ENCODE measurements around the gene DOC2A. TPM values are rescaled to one million over a fixed set of nuclear protein-coding genes. Genes with fewer than 3 reads are reported as not detected.
"Not testable (repeated sequence)": the region's sequence is repeated elsewhere in the genome, so short reads cannot be mapped to it uniquely, and the experiment has no call there.

DOC2A gene
- total RNA-seq, 1 donor from 2014 or later = 0.52 TPM

DNA sequence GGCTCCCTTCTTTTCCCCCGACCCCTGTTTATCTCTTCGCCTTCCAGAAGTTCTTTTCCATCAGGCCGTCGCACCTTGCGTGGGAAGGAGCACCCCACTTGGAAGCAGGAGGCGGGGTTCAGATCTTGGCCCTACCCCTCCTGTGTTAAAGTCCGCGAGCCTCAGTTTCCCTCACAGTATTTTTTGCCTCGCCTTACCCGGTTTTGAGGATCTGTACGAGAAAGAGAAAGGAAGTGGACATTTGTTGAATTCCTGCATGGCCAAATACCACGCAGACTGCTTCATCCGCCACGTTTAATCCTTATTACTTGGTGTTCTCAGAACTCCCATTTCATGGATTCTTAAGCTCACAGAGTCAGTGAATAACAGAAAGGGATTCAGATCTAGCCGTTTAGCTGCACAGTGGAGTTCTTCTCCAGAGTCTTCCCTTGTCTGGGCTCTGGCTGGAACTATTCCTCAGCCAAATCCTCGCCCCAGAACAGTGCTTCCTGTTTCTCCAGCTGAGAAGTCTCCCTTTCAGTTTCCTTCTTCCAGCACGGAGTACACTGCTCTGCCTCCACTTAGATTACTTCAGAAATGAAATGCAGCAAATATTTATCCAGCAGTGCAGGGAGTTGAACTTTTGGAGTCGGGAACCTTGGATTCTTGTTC is 48.4 kb downstream of the DOC2A start:
- Histone ChIP-seq H3K9ac (ENCODE audit: low read depth in 1 of 3, low read length in 3 of 3) (peak overlapping the region; percentile 77 to 87 (median 85)), H3K36me3 (ENCODE audit: control insufficient read depth in 3 of 3, insufficient read depth in 3 of 3, low read length in 3 of 3) (peaks cover 0 to 6% (median 0%) of the 10 kb centered on the region in 3 donors), H3K4me1 (ENCODE audit: control insufficient read depth in 3 of 3, insufficient read depth in 3 of 3, low read length in 3 of 3) (peaks cover 12 to 19% (median 18%) of the 10 kb centered on the region in 3 donors), H3K27ac (ENCODE audit: low read depth, low read length) (peak overlapping the region; percentile 85), H3K4me3 (ENCODE audit: low read length in 3 of 3) (peak overlapping the region; percentile 89 to 90 (median 89)), H3K9me3 (ENCODE audit: control insufficient read depth in 3 of 3, low read length in 3 of 3) (no peaks in the 10 kb centered on the region), H3K27me3 (ENCODE audit: control insufficient read depth in 3 of 3, insufficient read depth in 3 of 3, low read length in 3 of 3) (no peaks in the 10 kb centered on the region)

DNA sequence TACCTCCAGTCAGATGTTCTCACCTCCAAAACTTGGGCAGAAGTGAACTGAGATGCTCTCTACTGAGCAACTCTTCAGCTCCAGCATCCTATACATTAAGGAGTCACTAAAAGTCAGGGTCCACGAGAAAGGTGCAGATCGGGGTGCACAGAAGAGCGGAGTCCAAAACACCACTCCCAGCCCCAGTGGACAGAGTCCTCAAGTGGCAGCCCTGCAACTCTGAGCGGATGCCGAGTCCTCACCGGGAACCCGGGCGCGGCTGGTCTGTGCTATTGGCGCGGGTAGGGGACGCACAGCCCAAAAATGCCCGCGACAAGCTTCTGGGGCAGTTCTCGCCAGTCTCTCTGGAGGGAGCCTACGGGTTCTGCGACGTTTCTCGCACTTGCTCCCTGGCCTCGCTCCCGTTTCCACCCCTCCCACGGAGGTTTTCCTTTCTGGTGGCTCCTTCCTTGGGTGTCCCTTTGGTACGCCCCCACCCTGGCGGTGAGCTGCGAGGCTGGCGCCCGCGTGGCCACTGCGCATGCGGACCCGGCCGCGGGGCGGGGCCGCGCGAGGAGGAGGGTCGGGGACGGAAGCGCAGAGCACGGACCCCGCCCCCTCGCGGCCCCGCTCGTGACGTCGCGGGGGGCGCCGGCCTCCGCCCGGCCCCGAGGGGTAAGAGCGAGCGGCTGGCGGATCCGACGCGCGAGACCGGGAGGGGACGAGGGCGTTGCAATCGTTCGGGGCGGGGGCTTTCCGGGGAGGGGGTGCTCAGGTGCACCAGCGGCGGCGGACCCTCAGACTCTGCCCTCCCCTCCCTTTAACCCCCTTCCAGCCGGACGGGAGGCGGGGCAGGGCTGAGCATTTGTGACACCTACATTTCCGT is 49.1 kb downstream of the DOC2A start, which contains the start of gene TMEM219:
TSS of gene TMEM219 (plus strand) at position 601 of the 865 bp plus-strand sequence. CDS start 1,065 bp downstream, outside the sequence.
- Histone ChIP-seq H3K9me3 (ENCODE audit: control insufficient read depth in 3 of 3, low read length in 3 of 3) (no peaks in the 10 kb centered on the region), H3K4me3 (ENCODE audit: low read length in 3 of 3) (peak within 1 kb of the TSS; percentile 89 to 90 (median 89)), H3K36me3 (ENCODE audit: control insufficient read depth in 3 of 3, insufficient read depth in 3 of 3, low read length in 3 of 3) (peaks cover 0 to 6% (median 0%) of the 10 kb centered on the region in 3 donors), H3K4me1 (ENCODE audit: control insufficient read depth in 3 of 3, insufficient read depth in 3 of 3, low read length in 3 of 3) (peaks cover 12 to 19% (median 18%) of the 10 kb centered on the region in 3 donors), H3K9ac (ENCODE audit: low read depth in 1 of 3, low read length in 3 of 3) (peak within 1 kb of the TSS; percentile 77 to 87 (median 85)), H3K27me3 (ENCODE audit: control insufficient read depth in 3 of 3, insufficient read depth in 3 of 3, low read length in 3 of 3) (no peaks in the 10 kb centered on the region), H3K27ac (ENCODE audit: low read depth, low read length) (peak within 1 kb of the TSS; percentile 85)

DNA sequence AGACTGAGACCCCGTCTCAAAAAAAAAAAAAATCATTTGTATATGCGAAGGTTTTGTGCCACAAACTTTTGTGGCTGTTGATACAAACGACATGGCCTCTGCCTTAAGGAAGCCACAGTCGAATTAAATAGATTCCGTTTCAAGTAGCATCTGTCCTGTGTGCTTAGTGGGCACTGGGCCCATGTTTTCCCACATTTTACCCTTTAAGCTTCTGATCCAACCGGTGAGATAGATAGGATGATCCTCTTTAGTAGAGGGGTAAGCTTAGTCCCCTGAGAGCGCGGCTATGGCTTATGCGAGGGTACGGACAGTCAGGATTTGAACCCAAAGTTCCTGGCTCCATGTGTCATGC is 49.7 kb downstream of the DOC2A start:
- H3K36me3 ChIP-seq (ENCODE audit: control insufficient read depth in 3 of 3, insufficient read depth in 3 of 3, low read length in 3 of 3) = peaks cover 0 to 6% (median 0%) of the 10 kb centered on the region in 3 donors
- H3K4me1 ChIP-seq (ENCODE audit: control insufficient read depth in 3 of 3, insufficient read depth in 3 of 3, low read length in 3 of 3) = peaks cover 12 to 19% (median 18%) of the 10 kb centered on the region in 3 donors
- no peaks in the 10 kb centered on the region for H3K27me3 ChIP-seq (ENCODE audit: control insufficient read depth in 3 of 3, insufficient read depth in 3 of 3, low read length in 3 of 3)
- peak overlapping the region; percentile 89 to 90 (median 89) for H3K4me3 ChIP-seq (ENCODE audit: low read length in 3 of 3)
- no peaks in the 10 kb centered on the region for H3K9me3 ChIP-seq (ENCODE audit: control insufficient read depth in 3 of 3, low read length in 3 of 3)
- H3K9ac ChIP-seq (ENCODE audit: low read depth in 1 of 3, low read length in 3 of 3) = peak overlapping the region in 2 of 3 donors; percentile 85 to 87
- H3K27ac ChIP-seq (ENCODE audit: low read depth, low read length) = peak overlapping the region; percentile 85

DNA sequence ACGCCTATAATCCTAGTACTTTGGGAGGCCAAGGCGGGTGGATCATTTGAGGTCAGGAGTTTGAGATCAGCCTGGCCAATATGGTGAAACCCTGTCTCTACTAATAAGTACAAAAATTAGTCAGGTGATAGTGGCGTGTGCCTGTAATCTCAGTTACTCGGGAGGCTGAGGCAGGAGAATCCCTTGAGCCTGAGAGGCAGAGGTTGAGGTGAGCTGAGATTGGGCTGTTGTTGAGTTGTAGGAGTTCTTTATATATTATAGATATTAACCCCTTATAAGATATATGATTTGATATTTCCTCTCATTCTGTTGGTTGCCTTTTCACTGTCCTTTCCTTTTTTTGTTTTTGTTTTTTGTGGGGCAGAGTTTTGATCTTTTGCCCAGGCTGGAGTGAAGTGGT is 51.0 kb downstream of the DOC2A start:
- H3K27ac ChIP-seq (ENCODE audit: low read depth, low read length); H3K27me3 ChIP-seq (ENCODE audit: control insufficient read depth in 3 of 3, insufficient read depth in 3 of 3, low read length in 3 of 3); H3K9ac ChIP-seq (ENCODE audit: low read depth in 1 of 3, low read length in 3 of 3); H3K36me3 ChIP-seq (ENCODE audit: control insufficient read depth in 3 of 3, insufficient read depth in 3 of 3, low read length in 3 of 3); H3K9me3 ChIP-seq (ENCODE audit: control insufficient read depth in 3 of 3, low read length in 3 of 3); H3K4me3 ChIP-seq (ENCODE audit: low read length in 3 of 3): not testable (repeated sequence)
- H3K4me1 ChIP-seq (ENCODE audit: control insufficient read depth in 3 of 3, insufficient read depth in 3 of 3, low read length in 3 of 3) = peaks cover 12 to 18% (median 18%) of the 10 kb centered on the region in 3 donors

DNA sequence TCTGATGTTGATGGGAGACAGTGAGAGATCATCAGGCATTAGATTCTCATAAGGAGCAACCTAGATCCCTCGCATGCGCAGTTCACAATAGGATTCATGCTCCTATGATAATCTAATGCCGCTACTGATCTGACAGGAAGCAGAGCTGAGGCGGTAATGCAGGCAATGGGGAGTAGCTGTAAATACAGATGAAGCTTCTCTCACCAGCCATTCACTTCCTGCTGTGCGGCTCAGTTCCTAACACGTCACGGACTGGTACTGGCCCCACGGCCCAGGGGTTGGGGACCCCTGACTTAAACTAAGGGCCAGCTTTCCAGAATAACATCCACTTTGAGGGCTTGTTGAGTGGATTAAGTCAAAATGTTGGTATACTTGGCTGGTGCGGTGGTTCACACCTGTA is 51.5 kb downstream of the DOC2A start:
- H3K27me3 ChIP-seq (ENCODE audit: control insufficient read depth in 3 of 3, insufficient read depth in 3 of 3, low read length in 3 of 3) = no peaks in the 10 kb centered on the region
- no peaks in the 10 kb centered on the region for H3K36me3 ChIP-seq (ENCODE audit: control insufficient read depth in 3 of 3, insufficient read depth in 3 of 3, low read length in 3 of 3)
- no peak overlapping the region for H3K9ac ChIP-seq (ENCODE audit: low read depth in 1 of 3, low read length in 3 of 3)
- no peak overlapping the region for H3K27ac ChIP-seq (ENCODE audit: low read depth, low read length)
- peaks cover 12 to 18% (median 16%) of the 10 kb centered on the region in 3 donors for H3K4me1 ChIP-seq (ENCODE audit: control insufficient read depth in 3 of 3, insufficient read depth in 3 of 3, low read length in 3 of 3)
- H3K4me3 ChIP-seq (ENCODE audit: low read length in 3 of 3) = no peak overlapping the region
- H3K9me3 ChIP-seq (ENCODE audit: control insufficient read depth in 3 of 3, low read length in 3 of 3) = no peaks in the 10 kb centered on the region

DNA sequence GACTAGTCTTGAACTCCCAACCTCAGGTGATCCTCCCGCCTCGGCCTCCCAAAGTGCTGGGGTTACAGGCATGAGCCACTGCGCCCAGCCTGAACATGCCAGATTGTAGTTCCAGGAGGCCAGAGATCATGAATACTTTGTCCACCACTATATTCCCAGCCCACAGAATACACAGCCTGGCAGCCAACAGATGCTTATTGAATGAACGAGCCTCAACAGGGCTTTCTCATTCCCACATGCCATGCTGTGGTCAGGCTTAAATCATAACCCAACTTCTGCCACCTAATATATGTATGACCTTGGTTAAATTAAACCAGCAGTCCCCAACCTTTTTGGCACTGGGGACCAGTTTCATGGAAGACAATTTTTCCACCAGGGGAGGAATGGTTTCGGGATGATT is 52.1 kb downstream of the DOC2A start:
- Histone ChIP-seq H3K9ac (ENCODE audit: low read depth in 1 of 3, low read length in 3 of 3) (no peak overlapping the region), H3K27ac (ENCODE audit: low read depth, low read length) (no peak overlapping the region), H3K4me3 (ENCODE audit: low read length in 3 of 3) (no peak overlapping the region), H3K27me3 (ENCODE audit: control insufficient read depth in 3 of 3, insufficient read depth in 3 of 3, low read length in 3 of 3) (no peaks in the 10 kb centered on the region), H3K4me1 (ENCODE audit: control insufficient read depth in 3 of 3, insufficient read depth in 3 of 3, low read length in 3 of 3) (peaks cover 12 to 18% (median 16%) of the 10 kb centered on the region in 3 donors), H3K9me3 (ENCODE audit: control insufficient read depth in 3 of 3, low read length in 3 of 3) (no peaks in the 10 kb centered on the region), H3K36me3 (ENCODE audit: control insufficient read depth in 3 of 3, insufficient read depth in 3 of 3, low read length in 3 of 3) (no peaks in the 10 kb centered on the region)

Other genes with a start within 250 kb of the DOC2A start
- not detected for gene ZG16, start 232.8 kb downstream of the DOC2A start, total RNA-seq
- gene KIF22, start 220.3 kb downstream of the DOC2A start, total RNA-seq = 33.4 TPM
- gene MAZ, start 204.5 kb downstream of the DOC2A start, total RNA-seq = 141 TPM
- 0.52 TPM for gene PRRT2, start 198.8 kb downstream of the DOC2A start, total RNA-seq
- gene PAGR1, start 194.9 kb downstream of the DOC2A start, total RNA-seq = 8.9 TPM
- gene MVP, start 190.6 kb downstream of the DOC2A start, total RNA-seq = 28.2 TPM
- gene CDIPT, start 147.8 kb downstream of the DOC2A start, total RNA-seq = 24.5 TPM
- 2.1 TPM for gene SEZ6L2, start 111.5 kb downstream of the DOC2A start, total RNA-seq
- not detected for gene ASPHD1, start 110.5 kb downstream of the DOC2A start, total RNA-seq
- gene KCTD13, start 84.8 kb downstream of the DOC2A start, total RNA-seq = 4.2 TPM
- gene TMEM219, start 48.9 kb downstream of the DOC2A start, total RNA-seq = 35.0 TPM
- gene TAOK2, start 37.2 kb downstream of the DOC2A start, total RNA-seq = 35.0 TPM
- gene HIRIP3, start 15.4 kb downstream of the DOC2A start, total RNA-seq = 9.4 TPM
- 12.5 TPM for gene INO80E, start 14.8 kb downstream of the DOC2A start, total RNA-seq
- not detected for gene C16orf92, start 12.2 kb upstream of the DOC2A start, total RNA-seq
- gene TLCD3B, start 20.2 kb upstream of the DOC2A start, total RNA-seq = 0.52 TPM
- 1,497 TPM for gene ALDOA, start 54.7 kb upstream of the DOC2A start, total RNA-seq
- gene PPP4C, start 65.0 kb upstream of the DOC2A start, total RNA-seq = 72.0 TPM
- not detected for gene TBX6, start 80.9 kb upstream of the DOC2A start, total RNA-seq
- gene YPEL3, start 85.2 kb upstream of the DOC2A start, total RNA-seq = 14.1 TPM
- 0.52 TPM for gene GDPD3, start 102.5 kb upstream of the DOC2A start, total RNA-seq
- 14.6 TPM for gene MAPK3, start 112.2 kb upstream of the DOC2A start, total RNA-seq
- 8.4 TPM for gene CORO1A, start 172.6 kb upstream of the DOC2A start, total RNA-seq
- 23.5 TPM for gene BOLA2B, start 182.6 kb upstream of the DOC2A start, total RNA-seq
- 11.0 TPM for gene SLX1A, start 182.8 kb upstream of the DOC2A start, total RNA-seq
- 1.6 TPM for gene SULT1A3, start 188.2 kb upstream of the DOC2A start, total RNA-seq
- gene NPIPB13, start 237.5 kb upstream of the DOC2A start, total RNA-seq = 3.7 TPM

Data from skeletal muscle tissue (tissue), 4 donors.